ENCODE data around the gene SMG5. TPM values are rescaled to one million over a fixed set of nuclear protein-coding genes. Genes with fewer than 3 reads are reported as not detected.
"Not testable (repeated sequence)": the region's sequence is repeated elsewhere in the genome, so short reads cannot be mapped to it uniquely, and the experiment has no call there.

The SMG5 gene
- 10 to 100 TPM; 69.1 to 71.1 TPM for total RNA-seq
- 10 to 100 TPM; 49.5 to 59.4 (median 54.5) TPM for polyA plus RNA-seq (ENCODE audit: insufficient read length in 6 of 6)
- long read RNA-seq, donor 1, full-length matches to known transcripts, result 3 of 9 reads
- long read RNA-seq, donor 1, partial matches to known transcripts, result 6 of 9 reads
- long read RNA-seq, donor 1, other reads (novel, unspliced or antisense), result 0 of 9 reads
- long read RNA-seq, donor 2, partial matches to known transcripts, result 0 of 1 reads
- long read RNA-seq, donor 2, other reads (novel, unspliced or antisense), result 0 of 1 reads
- long read RNA-seq, donor 3, full-length matches to known transcripts, result 5 of 5 reads
- long read RNA-seq, donor 3, partial matches to known transcripts, result 0 of 5 reads
- long read RNA-seq, donor 3, other reads (novel, unspliced or antisense), result 0 of 5 reads
- long read RNA-seq, donor 4, full-length matches to known transcripts, result 2 of 14 reads
- long read RNA-seq, donor 4, partial matches to known transcripts, result 8 of 14 reads
- long read RNA-seq, donor 4, other reads (novel, unspliced or antisense), result 4 of 14 reads
- long read RNA-seq, donor 5, full-length matches to known transcripts, result 2 of 2 reads
- long read RNA-seq, donor 5, partial matches to known transcripts, result 0 of 2 reads
- long read RNA-seq, donor 5, other reads (novel, unspliced or antisense), result 0 of 2 reads
- long read RNA-seq, donor 6, full-length matches to known transcripts, result 3 of 3 reads
- long read RNA-seq, donor 6, partial matches to known transcripts, result 0 of 3 reads
- long read RNA-seq, donor 6, other reads (novel, unspliced or antisense), result 0 of 3 reads
- long read RNA-seq, donor 7, full-length matches to known transcripts, result 3 of 3 reads
- long read RNA-seq, donor 7, partial matches to known transcripts, result 0 of 3 reads
- long read RNA-seq, donor 7, other reads (novel, unspliced or antisense), result 0 of 3 reads
- long read RNA-seq, donor 8, full-length matches to known transcripts, result 8 of 8 reads
- long read RNA-seq, donor 8, partial matches to known transcripts, result 0 of 8 reads
- long read RNA-seq, donor 8, other reads (novel, unspliced or antisense), result 0 of 8 reads
- long read RNA-seq, donor 9, result 0 reads
- long read RNA-seq, donor 10, partial matches to known transcripts, result 7 of 11 reads
- long read RNA-seq, donor 10, other reads (novel, unspliced or antisense), result 4 of 11 reads
- long read RNA-seq, donor 11, full-length matches to known transcripts, result 4 of 4 reads
- long read RNA-seq, donor 11, partial matches to known transcripts, result 0 of 4 reads
- long read RNA-seq, donor 11, other reads (novel, unspliced or antisense), result 0 of 4 reads
- long read RNA-seq, donor 12, full-length matches to known transcripts, result 4 of 4 reads
- long read RNA-seq, donor 12, partial matches to known transcripts, result 0 of 4 reads
- long read RNA-seq, donor 12, other reads (novel, unspliced or antisense), result 0 of 4 reads

GRCh38 chr1:156282479-156283222, at the start of gene SMG5:
TSS of gene SMG5 (minus strand) at chr1:156282825. CDS start at chr1:156282680, 145 bp downstream.
- H3K4me1 ChIP-seq, result peaks cover 16 to 39% of the 10 kb centered on the region in 2 donors

DNA sequence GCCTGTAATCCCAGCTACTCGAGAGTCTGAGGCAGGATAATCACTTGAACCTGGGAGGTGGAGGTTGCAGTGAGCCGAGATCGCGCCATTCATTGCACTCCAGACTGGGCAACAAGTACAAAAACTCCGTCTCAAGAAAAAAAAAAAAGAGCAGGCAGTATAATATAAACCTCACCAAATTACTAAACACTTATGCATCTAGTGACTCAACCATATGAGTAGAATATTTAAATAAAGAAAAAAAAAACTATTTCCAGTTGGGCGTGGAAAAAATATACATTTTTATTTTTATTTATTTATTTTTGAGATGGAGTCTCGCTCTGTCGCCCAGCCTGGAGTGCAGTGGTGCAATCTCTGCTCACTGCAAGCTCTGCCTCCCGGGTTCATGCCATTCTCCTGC, 40.6 kb upstream of the SMG5 start:
- DNase-seq; ATAC-seq; H3K27me3 ChIP-seq; H3K4me1 ChIP-seq; H3K27ac ChIP-seq; H3K9me3 ChIP-seq; H3K4me3 ChIP-seq; intact Hi-C loops (cut with DNase I): not testable (repeated sequence)
- peaks cover 0 to 90% of the 10 kb centered on the region in 2 donors for H3K36me3 ChIP-seq

More at GRCh38 chr1:156282479-156283222, at the start of gene SMG5:
- Histone ChIP-seq H3K4me3 (peak within 1 kb of the TSS; percentile 81 to 83), H3K27me3 (no peaks in the 10 kb centered on the region), H3K36me3 (peaks cover 0 to 29% of the 10 kb centered on the region in 2 donors), H3K9me3 (no peaks in the 10 kb centered on the region), H3K27ac (peak within 1 kb of the TSS; percentile 89 to 96)
- ATAC-seq (peak; percentile 94), DNase-seq (peak; percentile 97 to 99 (median 98))
- TF ChIP-seq, protein P1, sequence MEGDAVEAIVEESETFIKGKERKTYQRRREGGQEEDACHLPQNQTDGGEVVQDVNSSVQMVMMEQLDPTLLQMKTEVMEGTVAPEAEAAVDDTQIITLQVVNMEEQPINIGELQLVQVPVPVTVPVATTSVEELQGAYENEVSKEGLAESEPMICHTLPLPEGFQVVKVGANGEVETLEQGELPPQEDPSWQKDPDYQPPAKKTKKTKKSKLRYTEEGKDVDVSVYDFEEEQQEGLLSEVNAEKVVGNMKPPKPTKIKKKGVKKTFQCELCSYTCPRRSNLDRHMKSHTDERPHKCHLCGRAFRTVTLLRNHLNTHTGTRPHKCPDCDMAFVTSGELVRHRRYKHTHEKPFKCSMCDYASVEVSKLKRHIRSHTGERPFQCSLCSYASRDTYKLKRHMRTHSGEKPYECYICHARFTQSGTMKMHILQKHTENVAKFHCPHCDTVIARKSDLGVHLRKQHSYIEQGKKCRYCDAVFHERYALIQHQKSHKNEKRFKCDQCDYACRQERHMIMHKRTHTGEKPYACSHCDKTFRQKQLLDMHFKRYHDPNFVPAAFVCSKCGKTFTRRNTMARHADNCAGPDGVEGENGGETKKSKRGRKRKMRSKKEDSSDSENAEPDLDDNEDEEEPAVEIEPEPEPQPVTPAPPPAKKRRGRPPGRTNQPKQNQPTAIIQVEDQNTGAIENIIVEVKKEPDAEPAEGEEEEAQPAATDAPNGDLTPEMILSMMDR (IDR thresholded peaks at IDR 0.05), result peak in 1 of 2 donors; percentile 25
- intact Hi-C loops (cut with DNase I), result no loop called here

DNA sequence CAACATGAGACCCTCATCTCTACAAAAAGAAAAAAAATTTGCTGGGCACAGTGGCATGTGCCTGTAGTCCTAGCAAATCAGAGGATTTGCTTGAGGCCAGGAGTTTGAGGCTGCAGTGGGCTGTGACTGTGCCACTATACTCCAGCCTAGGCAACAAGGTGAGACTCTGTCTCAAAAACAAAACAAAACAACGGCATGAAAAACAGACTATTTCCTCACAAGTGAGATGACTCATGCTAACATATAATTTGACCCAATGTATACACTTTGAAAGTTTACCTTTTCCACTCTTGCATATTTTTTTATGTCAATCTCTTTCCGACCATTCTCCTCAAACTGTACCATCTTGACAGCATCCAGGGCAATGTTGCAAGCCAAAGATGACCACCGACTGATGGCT, 37.9 kb upstream of the SMG5 start:
- TF ChIP-seq, protein P1 (IDR thresholded peaks at IDR 0.05), result no peak
- H3K36me3 ChIP-seq, result peaks cover 3 to 100% of the 10 kb centered on the region in 2 donors

DNA sequence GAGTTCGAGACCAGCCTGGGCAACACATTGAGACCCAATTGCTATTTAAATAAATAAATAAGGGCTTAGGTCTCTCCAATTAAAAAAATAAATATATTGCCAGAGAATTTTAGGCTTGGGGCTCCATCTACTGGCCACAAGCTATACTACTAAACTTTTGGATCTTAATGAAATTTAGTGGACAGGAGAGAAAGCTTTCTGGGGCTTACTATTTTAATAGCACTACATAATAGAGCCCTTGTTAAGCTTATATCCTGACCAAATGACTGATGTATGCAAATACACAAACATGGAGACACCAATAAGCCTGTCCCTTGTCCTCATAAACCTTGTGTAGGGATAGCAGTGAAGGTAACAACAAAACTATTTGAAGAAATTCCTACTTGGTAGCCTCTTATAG, 37.0 kb upstream of the SMG5 start:
- DNase-seq (peak in 1 of 4 donors; percentile 16), ATAC-seq (peak; percentile 21)
- H3K9me3 ChIP-seq, result no peaks in the 10 kb centered on the region
- H3K36me3 ChIP-seq, result peaks cover 3 to 100% of the 10 kb centered on the region in 2 donors
- H3K27ac ChIP-seq, result no peak overlapping the region
- H3K4me3 ChIP-seq, result no peak overlapping the region
- intact Hi-C loops (cut with DNase I), result no loop called here
- H3K27me3 ChIP-seq, result no peaks in the 10 kb centered on the region
- TF ChIP-seq, protein P1 (IDR thresholded peaks at IDR 0.05), result peak; percentile 27 to 34
- no peaks in the 10 kb centered on the region for H3K4me1 ChIP-seq

More for the DNA sequence above, 37.9 kb upstream of the SMG5 start:
- H3K27me3 ChIP-seq, result no peaks in the 10 kb centered on the region
- DNase-seq (no peak), ATAC-seq (no peak)
- no peak overlapping the region for H3K27ac ChIP-seq
- H3K4me1 ChIP-seq, result no peaks in the 10 kb centered on the region
- H3K9me3 ChIP-seq, result no peaks in the 10 kb centered on the region
- H3K4me3 ChIP-seq, result no peak overlapping the region
- intact Hi-C loops (cut with DNase I), result no loop called here
